Stimulated activated CD8-positive, alpha-beta memory T cell treated with anti-CD3 and anti-CD28 coated beads, Interleukin-15, amount 100 ng/mL, for 48 hours (primary cell): ENCODE results near the gene GPR150.
"Not testable (repeated sequence)": the region's sequence is repeated elsewhere in the genome, so short reads cannot be mapped to it uniquely, and the experiment has no call there.

Source experiments
- DNase-seq, 2 donors: peaks; one replicate each; pipeline ENCODE4 v3.0.0-alpha.2; 2020; ENCODE audit warnings: low read depth in 2 of 2

GPR150 gene

GRCh38 chr5:95623706-95624105, 3.8 kb downstream of the GPR150 start:
- DNase-seq = no peak

DNA sequence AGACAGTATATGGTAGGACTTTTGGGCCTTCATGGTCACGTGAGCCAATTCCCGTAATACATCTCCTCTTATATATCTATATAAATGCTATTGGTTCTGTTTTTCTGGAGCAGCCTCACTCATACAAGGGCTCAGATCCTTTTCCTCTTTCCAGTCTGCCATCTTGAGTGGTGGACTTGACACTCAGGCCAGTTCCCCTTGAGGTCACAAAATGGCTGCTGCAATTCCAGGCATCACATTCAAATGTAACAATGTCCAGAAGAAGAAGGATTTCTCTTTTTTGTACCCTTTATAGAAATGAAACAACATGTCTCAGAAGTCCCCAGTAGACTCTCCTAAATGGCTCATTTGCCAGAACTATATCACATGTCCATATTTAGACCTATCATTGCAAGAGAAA, 4.5 kb downstream of the GPR150 start:
- no peak for DNase-seq

DNA sequence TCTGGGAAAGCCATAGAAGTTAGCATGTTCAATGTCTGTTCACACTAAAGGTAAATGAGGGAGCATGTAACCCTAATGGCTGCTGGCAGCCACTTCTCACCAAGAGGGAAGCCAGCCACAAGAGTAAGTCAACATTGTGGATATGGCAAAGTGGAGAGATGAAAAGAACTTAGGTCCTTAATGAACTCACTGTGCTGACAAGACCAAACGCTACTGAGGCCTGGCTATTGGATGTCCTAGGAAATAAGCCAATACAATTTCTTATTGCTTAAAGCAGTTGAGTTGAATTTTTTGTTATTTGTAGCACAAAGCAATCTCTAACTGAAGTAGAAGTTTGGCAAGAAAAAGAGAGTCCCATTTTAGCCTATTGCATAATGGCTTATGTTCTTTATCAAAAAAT, 6.8 kb downstream of the GPR150 start:
- no peak for DNase-seq

- no peak for DNase-seq
Measured at GRCh38 chr5:95627971-95628810, 8.3 kb downstream of the GPR150 start.

GRCh38 chr5:95628933-95629332, 9.0 kb downstream of the GPR150 start:
- DNase-seq = no peak

GRCh38 chr5:95630394-95630917, 10.6 kb downstream of the GPR150 start:
- DNase-seq = no peak

- no peak for DNase-seq
Measured at GRCh38 chr5:95631255-95631958, 11.5 kb downstream of the GPR150 start.

- DNase-seq = peak; percentile 56 to 62
Measured at GRCh38 chr5:95631991-95632675, 12.2 kb downstream of the GPR150 start.

- not testable (repeated sequence) for DNase-seq
Measured at GRCh38 chr5:95632942-95633341, 13.1 kb downstream of the GPR150 start.

DNA sequence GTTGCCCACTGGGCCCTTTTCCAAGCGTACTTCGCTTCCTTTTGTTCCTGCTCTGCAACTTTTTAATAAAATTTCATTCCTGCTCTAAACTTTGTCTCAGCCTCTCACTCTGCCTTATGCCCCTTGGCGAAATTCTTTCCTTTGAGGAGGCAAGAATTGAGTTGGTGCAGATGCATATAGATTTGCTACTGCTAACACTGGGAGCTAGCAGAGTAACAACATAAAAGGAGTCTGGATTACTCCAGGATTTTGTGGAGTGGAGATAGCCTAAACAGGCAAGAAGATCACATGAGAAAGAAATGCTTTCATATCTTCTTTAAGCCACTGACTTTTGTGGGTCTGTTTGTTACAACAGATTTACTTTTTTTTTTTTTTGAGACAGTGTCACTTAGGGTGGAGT, 13.8 kb downstream of the GPR150 start:
- no peak for DNase-seq

DNA sequence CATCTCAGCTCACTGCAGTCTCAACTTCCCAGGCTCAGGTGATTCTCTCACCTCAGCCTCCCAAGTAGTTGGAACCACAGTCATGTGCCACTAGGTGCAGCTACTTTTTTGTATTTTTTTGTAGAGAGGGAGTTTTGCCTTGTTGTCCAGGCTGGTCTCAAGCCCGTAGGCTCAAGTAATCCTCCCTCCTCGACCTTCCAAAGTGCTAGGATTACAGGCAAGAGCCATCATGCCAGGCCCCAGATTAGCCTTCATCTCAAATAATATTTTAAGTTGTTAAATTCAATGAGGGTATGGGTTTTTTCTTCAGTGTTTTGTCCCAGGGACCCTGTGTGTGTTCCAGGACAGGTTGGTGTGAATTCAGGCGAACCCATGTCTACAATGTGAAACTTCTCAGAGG, 14.2 kb downstream of the GPR150 start:
- DNase-seq = no peak

DNA sequence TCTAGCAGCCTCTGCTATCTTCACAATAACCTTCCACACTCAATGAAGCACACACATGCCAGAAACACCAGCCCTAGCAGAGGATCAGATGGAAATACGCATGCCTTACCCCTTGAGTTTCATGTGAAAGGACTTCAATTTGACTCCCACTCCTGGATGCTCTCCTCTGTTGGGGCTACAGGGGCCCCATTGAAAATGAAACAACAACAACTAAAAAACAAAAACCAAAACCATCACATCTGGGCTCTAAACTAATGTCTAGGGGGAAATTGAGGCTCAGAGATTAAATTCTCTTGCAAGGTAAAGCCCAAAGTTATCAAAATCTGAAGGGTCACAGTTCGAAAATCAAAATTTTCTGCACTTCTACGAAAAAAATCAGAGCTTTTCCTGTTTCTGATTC, 18.7 kb downstream of the GPR150 start:
- DNase-seq = no peak

- DNase-seq = no peak
Measured at GRCh38 chr5:95641741-95642220, 21.9 kb downstream of the GPR150 start.

- DNase-seq = no peak
Measured at GRCh38 chr5:95643152-95643551, 23.3 kb downstream of the GPR150 start.

DNA sequence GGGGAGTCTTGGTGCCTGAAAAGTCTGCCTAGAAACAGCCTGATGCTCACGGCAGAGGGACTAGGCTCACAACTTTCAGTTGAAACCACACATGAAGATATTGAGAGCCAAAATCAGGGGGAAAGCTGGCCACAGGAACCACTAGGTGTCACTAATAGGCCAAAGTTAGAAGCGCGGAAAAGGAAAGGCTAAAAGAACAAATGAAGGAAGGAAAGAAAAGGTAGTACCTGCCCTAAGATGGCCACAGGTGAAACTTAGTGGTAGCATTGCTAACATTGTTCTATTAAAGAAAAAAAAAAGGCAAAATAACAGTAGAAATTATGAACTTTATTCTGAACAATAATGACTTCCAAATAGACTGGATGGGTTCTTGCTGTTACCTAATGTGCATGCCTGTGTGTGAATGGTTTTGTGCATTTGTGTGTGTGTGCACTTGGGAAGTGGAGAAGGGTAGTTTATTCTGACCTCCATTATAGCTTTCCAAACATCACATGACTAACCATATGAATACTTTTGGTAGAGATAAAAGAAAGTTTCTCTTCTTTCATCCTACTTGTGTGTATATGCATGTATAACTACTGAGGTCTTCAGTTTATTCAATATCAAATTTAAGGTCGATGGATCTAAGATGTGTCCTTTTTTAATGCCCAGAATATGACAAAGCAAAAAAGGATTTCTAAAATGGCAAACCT, 24.6 kb downstream of the GPR150 start:
- DNase-seq = peak in 1 of 2 donors; percentile 6

DNA sequence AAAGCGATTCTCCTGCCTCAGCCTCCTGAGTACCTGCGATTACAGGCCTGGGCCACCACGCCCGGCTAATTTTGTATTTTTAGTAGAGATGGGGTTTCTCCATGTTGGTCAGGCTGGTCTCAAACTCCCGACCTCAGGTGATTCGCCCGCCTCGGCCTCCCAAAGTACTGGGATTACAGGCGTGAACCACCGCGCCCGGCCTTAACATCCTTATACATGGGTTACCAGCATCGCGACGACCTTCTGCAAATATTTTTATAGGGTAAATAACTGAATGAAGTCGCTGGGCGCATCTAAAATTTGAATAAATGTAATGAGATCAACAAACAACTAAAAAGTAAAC, 26.3 kb downstream of the GPR150 start:
- DNase-seq = not testable (repeated sequence)

DNA sequence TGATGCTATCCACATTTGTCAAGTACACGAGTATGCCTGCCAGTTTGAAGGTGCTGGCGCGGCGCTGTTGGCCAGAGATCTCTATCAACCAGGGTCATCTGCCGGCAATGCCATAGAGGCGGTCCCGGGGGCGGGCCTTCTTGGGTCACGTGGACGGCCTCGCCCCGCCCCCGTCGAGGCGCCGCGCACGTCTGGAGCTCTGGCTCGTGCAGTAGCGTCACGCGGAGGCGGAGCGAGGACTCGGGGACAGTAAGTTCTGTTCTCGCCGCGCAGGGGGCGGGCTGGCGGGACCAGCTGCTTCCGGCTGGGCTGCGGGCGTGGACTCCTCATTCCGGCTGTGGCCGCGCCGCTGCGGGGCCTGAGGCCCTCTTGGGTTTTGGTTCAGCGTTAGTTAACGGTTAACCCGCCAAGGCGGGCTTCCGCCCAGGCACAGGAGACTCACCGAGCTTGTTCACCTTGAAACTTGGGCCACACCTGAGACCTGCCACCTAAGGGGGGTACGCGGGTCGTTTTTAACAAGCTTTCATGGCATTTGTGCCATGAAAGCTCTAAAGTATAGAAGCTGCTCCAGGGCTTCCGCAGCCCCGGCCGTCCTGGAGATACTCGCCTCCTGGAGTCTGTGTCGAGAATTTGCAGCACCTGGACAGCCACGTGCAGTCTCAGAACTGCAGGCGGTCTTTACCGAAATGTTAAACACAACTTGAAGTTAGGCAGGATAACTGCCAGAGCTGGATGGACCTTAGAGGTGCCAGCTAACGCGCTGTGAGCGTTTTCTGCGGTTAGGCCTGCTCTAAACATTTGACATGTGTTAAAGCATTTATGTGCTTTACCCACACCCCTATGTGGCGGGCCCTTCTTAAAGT, 26.9 kb downstream of the GPR150 start, which contains the start of gene RFESD:
RFESD (plus strand) TSS at position 209 of the 863 bp plus-strand sequence. CDS start 5,495 bp downstream, outside the sequence.
- DNase-seq = peak; percentile 96 to 97

DNA sequence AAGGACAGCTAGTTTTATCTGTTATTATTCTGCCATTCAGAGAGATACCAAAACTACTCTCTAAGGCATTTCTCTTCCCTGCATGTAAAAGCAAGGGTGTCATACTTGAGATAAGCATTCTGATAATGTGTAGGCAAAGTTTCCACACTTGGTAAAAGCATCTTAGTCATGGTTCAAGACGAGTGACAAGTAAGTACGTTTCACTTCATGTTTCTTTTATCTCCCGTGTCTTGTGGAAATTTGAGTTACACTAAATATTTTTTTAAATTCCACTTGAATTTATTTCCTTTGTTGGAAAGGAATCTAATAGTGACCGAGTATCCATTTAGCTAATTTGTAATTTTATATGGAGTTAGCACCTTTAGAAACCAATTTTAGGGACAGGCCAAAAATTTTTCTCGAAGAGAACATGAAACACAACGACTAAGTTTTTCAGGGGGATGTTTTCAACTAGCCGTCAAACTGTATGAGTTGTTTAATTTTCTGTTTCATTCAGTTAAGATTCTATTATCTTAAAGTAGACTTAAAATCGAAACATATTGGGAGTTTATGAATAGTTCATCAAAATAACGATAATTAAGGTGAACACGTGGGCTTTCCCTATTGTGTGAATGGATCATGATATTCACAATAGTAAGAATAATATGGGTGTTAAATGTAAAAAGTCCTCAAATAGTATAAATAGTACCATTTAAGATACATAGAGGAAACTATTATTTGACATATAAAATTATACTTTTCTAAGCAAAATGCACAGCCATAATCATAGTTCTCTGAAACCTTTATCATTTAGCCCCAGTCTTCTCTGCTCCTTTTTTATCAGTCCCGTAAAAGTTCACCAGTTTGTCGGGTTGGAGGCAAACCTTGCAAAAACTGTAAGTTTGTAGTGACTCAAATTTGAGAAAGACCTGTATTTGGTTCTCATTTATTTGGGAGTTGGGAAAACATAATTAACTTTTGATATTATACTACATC, 28.3 kb downstream of the GPR150 start:
- no peak for DNase-seq

DNA sequence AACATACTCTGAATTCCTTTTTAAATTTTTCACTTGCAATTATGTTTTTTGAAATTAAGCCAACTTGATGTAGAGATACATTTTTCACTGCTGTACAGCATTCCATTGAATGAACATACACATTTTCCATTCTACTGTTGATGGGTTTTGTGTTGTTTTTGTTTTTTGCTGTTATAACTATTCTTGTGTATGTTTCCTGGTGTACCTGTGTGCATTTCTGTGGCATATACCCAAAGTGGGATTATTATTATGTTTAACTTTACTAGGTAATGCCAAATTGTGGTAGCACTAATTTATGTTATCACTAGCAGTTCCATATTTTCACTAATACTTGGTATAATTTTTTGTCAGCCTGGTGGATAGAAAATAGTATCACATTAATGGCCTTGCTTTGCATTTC, 29.4 kb downstream of the GPR150 start:
- no peak for DNase-seq
